HPDE6-E6E7 (cell line): ENCODE measurements around the gene LPGAT1.
"Not testable (repeated sequence)": the region's sequence is repeated elsewhere in the genome, so short reads cannot be mapped to it uniquely, and the experiment has no call there.

Source experiments
- DNase-seq: peaks from one replicate; pipeline ENCODE4 v3.0.0; 2011; ENCODE audit warnings: missing footprints; ENCODE audit errors: extremely low spot score

The LPGAT1 gene

GRCh38 chr1:211735208-211736170 is 95.1 kb downstream of the LPGAT1 start:
- peak; percentile 81 for DNase-seq

GRCh38 chr1:211734791-211735190 is 95.8 kb downstream of the LPGAT1 start:
- DNase-seq = no peak

GRCh38 chr1:211734359-211734758 is 96.2 kb downstream of the LPGAT1 start:
- DNase-seq = no peak

GRCh38 chr1:211732293-211732980 is 98.1 kb downstream of the LPGAT1 start:
- no peak for DNase-seq

GRCh38 chr1:211731456-211732292 is 98.9 kb downstream of the LPGAT1 start:
- no peak for DNase-seq

- DNase-seq = no peak
Observed at GRCh38 chr1:211730347-211730746, 100.2 kb downstream of the LPGAT1 start.

GRCh38 chr1:211729238-211729637 is 101.3 kb downstream of the LPGAT1 start:
- DNase-seq = no peak

GRCh38 chr1:211726467-211726995 is 104.0 kb downstream of the LPGAT1 start:
- no peak for DNase-seq

- DNase-seq = no peak
Observed at GRCh38 chr1:211724687-211725196, 105.8 kb downstream of the LPGAT1 start.

GRCh38 chr1:211723273-211723672 is 107.3 kb downstream of the LPGAT1 start:
- DNase-seq = no peak

- DNase-seq = no peak
Observed at GRCh38 chr1:211722277-211723175, 108.0 kb downstream of the LPGAT1 start.

- DNase-seq = not testable (repeated sequence)
Observed at GRCh38 chr1:211716555-211716954, 114.0 kb downstream of the LPGAT1 start.

- DNase-seq = no peak
Observed at GRCh38 chr1:211715971-211716370, 114.6 kb downstream of the LPGAT1 start.

- DNase-seq = no peak
Observed at GRCh38 chr1:211714154-211714553, 116.4 kb downstream of the LPGAT1 start.

- DNase-seq = no peak
Observed at GRCh38 chr1:211713231-211713630, 117.3 kb downstream of the LPGAT1 start.

GRCh38 chr1:211711315-211711705 is 119.3 kb downstream of the LPGAT1 start:
- no peak for DNase-seq

GRCh38 chr1:211710566-211711314 is 119.8 kb downstream of the LPGAT1 start:
- no peak for DNase-seq

GRCh38 chr1:211708926-211709325 is 121.6 kb downstream of the LPGAT1 start:
- DNase-seq = no peak

- no peak for DNase-seq
Observed at GRCh38 chr1:211708006-211708405, 122.6 kb downstream of the LPGAT1 start.
